Chondrocyte (in vitro differentiated cells): Measurements from ENCODE around the gene DIPK1B. TPM values are rescaled to one million over a fixed set of nuclear protein-coding genes. Genes with fewer than 3 reads are reported as not detected.

Experiments
- DNase-seq: peaks from one replicate; pipeline ENCODE4 v3.0.0; 2021; ENCODE audit warnings: mixed read lengths, low spot score
- H3K27ac Mint-ChIP-seq: one replicate; pipeline ENCODE4 v1.8.0; 2021; ENCODE audit warnings: mild to moderate bottlenecking, moderate library complexity, mixed read lengths; ENCODE audit not compliant: unreplicated experiment
- H3K27me3 Mint-ChIP-seq: 2 replicates; pipeline ENCODE4 v1.8.0; 2021; ENCODE audit warnings: low read depth, mixed read lengths
- H3K36me3 Mint-ChIP-seq: 2 replicates; pipeline ENCODE4 v1.8.0; 2021; ENCODE audit warnings: low read depth, mixed read lengths
- H3K4me1 Mint-ChIP-seq: 2 replicates; pipeline ENCODE4 v1.8.0; 2021; ENCODE audit warnings: low read depth, mild to moderate bottlenecking, mixed read lengths
- H3K4me3 Mint-ChIP-seq: one replicate; pipeline ENCODE4 v1.8.0; 2021; ENCODE audit warnings: mild to moderate bottlenecking, moderate library complexity, mixed read lengths; ENCODE audit not compliant: unreplicated experiment
- H3K9me3 Mint-ChIP-seq: 2 replicates; pipeline ENCODE4 v1.8.0; 2021; ENCODE audit warnings: low read depth, mixed read lengths
- CTCF ChIP-seq: fragments of 200-600 bp; sonication (generic); IDR thresholded peaks from 2 replicates; pipeline ENCODE4 v1.5.0; 2021; ENCODE audit warnings: antibody characterized with exemption, mild to moderate bottlenecking, moderate library complexity
- total RNA-seq: library from RNA; stranded (reverse); gene quantifications from 3 replicates; pipeline ENCODE4 v1.2.1, GENCODE V29; 2021

DIPK1B gene
- total RNA-seq, 1 donor from 2014 or later = 9.2 TPM

GRCh38 chr9:136735812-136736480 lies 23.6 kb downstream of the DIPK1B start:
- TF ChIP-seq CTCF = no peak
- no peaks in the 10 kb centered on the region for H3K9me3 Mint-ChIP-seq
- DNase-seq = no peak
- peaks cover 8% of the 10 kb centered on the region for H3K27me3 Mint-ChIP-seq
- no peaks in the 10 kb centered on the region for H3K36me3 Mint-ChIP-seq
- H3K4me1 Mint-ChIP-seq = no peaks in the 10 kb centered on the region
- H3K4me3 Mint-ChIP-seq = no peak overlapping the region
- H3K27ac Mint-ChIP-seq = no peak overlapping the region

DNA sequence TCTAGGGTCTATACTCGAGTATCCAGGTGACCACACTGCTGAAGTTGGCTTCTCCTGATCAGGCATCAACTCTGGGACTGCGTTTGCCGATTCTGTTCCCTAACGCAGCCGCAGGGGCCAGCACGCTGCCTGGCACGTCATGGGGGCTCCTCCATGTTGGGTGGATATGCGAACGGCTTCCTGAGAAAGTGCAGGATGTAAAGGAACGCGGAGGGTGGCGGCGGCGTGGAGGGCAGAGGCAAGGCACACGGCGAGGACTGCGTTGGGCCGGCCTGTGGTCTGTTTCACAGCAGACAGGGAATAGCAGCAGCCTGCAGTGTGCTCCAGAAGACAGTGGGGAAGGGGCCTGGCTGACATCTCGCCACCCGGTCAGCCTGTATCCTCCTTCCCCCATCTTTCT lies 26.6 kb downstream of the DIPK1B start:
- Mint-ChIP-seq H3K4me3 (no peak overlapping the region), H3K27ac (no peak overlapping the region), H3K36me3 (no peaks in the 10 kb centered on the region), H3K9me3 (no peaks in the 10 kb centered on the region), H3K4me1 (no peaks in the 10 kb centered on the region), H3K27me3 (peaks cover 8% of the 10 kb centered on the region)
- no peak for DNase-seq
- TF ChIP-seq CTCF = no peak

GRCh38 chr9:136739509-136739908 lies 27.1 kb downstream of the DIPK1B start:
- no peak overlapping the region for H3K27ac Mint-ChIP-seq
- H3K4me3 Mint-ChIP-seq = no peak overlapping the region
- no peak for TF ChIP-seq CTCF
- DNase-seq = no peak
- peaks cover 8% of the 10 kb centered on the region for H3K27me3 Mint-ChIP-seq
- H3K9me3 Mint-ChIP-seq = no peaks in the 10 kb centered on the region
- H3K36me3 Mint-ChIP-seq = no peaks in the 10 kb centered on the region
- no peaks in the 10 kb centered on the region for H3K4me1 Mint-ChIP-seq

DNA sequence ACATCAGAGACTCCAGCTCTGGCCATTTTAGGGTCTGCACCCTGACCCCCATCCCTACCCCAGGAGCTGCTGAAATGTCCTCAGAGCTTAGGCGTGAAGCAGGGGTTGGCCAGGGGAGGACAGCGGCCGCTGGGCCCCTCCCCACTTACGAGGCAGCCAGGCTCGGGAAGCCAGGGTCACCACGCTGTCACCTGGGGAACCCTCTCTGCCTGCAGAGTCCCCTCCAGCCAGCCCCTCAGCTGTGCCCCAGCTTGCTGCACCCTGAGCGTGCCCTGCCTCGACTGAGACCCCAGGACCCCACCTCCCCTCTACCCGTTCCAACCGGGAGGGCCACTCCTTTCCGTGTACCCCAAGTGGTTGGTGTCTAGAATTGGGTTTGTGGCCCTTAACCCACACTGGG lies 27.7 kb downstream of the DIPK1B start:
- no peaks in the 10 kb centered on the region for H3K36me3 Mint-ChIP-seq
- no peaks in the 10 kb centered on the region for H3K9me3 Mint-ChIP-seq
- no peak for DNase-seq
- peaks cover 8% of the 10 kb centered on the region for H3K27me3 Mint-ChIP-seq
- no peak for TF ChIP-seq CTCF
- no peak overlapping the region for H3K27ac Mint-ChIP-seq
- no peaks in the 10 kb centered on the region for H3K4me1 Mint-ChIP-seq
- no peak overlapping the region for H3K4me3 Mint-ChIP-seq

- Mint-ChIP-seq H3K4me1 (no peaks in the 10 kb centered on the region), H3K27ac (no peak overlapping the region), H3K36me3 (no peaks in the 10 kb centered on the region), H3K4me3 (no peak overlapping the region), H3K9me3 (no peaks in the 10 kb centered on the region), H3K27me3 (peaks cover 8% of the 10 kb centered on the region)
- no peak for DNase-seq
- TF ChIP-seq CTCF = no peak
Observed at GRCh38 chr9:136740491-136740890, 28.1 kb downstream of the DIPK1B start.
